ENCODE results near the gene NDST4. TPM values are rescaled to one million over a fixed set of nuclear protein-coding genes. Genes with fewer than 3 reads are reported as not detected.

Gene NDST4
- total RNA-seq, 1 donor from 2014 or later, result 0.11 TPM

DNA sequence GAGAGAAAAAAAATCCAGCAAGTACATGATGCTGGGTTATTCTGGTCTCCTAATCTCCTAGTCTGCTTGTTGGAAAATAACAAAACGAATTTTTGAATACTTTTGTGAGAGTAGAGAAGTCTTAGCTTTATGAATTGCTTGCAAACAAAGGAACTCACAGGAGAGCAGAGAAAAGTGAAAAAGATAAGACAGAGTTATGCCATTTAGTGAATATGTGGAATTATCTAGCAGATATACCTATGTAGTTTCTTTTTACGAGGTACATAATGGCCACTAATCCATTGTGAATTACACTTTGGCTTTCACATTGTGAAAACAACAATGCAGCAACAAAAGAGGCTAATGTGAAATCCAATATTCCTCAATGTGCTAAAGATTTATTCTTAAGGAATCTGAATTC is 226.7 kb downstream of the NDST4 start:
- TF ChIP-seq, protein P1, sequence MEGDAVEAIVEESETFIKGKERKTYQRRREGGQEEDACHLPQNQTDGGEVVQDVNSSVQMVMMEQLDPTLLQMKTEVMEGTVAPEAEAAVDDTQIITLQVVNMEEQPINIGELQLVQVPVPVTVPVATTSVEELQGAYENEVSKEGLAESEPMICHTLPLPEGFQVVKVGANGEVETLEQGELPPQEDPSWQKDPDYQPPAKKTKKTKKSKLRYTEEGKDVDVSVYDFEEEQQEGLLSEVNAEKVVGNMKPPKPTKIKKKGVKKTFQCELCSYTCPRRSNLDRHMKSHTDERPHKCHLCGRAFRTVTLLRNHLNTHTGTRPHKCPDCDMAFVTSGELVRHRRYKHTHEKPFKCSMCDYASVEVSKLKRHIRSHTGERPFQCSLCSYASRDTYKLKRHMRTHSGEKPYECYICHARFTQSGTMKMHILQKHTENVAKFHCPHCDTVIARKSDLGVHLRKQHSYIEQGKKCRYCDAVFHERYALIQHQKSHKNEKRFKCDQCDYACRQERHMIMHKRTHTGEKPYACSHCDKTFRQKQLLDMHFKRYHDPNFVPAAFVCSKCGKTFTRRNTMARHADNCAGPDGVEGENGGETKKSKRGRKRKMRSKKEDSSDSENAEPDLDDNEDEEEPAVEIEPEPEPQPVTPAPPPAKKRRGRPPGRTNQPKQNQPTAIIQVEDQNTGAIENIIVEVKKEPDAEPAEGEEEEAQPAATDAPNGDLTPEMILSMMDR (IDR thresholded peaks at IDR 0.05; ENCODE audit: borderline replicate concordance), result no peak
- Histone ChIP-seq H3K36me3 (no peaks in the 10 kb centered on the region), H3K9me3 (replicated peaks) (no peaks in the 10 kb centered on the region), H3K27me3 (ENCODE audit: low read depth) (no peaks in the 10 kb centered on the region), H3K4me3 (no peak overlapping the region), H3K27ac (replicated peaks) (no peak overlapping the region), H3K4me1 (no peaks in the 10 kb centered on the region)
- intact Hi-C loops (cut with micrococcal nuclease), result no loop called here
- no peak for DNase-seq

DNA sequence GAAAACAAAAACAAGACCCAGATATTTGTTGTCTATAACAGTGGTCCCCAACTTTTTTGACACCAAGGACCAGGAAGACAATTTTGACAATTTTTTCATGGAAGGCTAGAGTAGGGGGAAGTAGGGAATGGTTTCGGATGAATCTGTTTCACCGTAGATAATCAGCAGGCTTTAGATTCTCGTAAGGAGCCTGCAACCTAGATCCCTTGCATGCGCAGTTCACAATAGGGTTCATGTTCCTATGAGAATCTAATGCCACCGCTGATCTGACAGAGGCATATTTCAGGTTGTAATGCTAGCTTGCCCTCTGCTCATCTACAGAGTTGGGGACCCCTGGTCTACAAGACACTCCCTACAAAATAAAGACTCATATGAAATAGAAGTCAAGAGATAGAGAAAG is 229.8 kb downstream of the NDST4 start:
- Histone ChIP-seq H3K9me3 (replicated peaks) (no peaks in the 10 kb centered on the region), H3K27me3 (ENCODE audit: low read depth) (no peaks in the 10 kb centered on the region), H3K4me1 (no peaks in the 10 kb centered on the region), H3K27ac (replicated peaks) (no peak overlapping the region), H3K4me3 (no peak overlapping the region), H3K36me3 (no peaks in the 10 kb centered on the region)
- TF ChIP-seq, protein P1 (IDR thresholded peaks at IDR 0.05; ENCODE audit: borderline replicate concordance), result no peak
- DNase-seq, result no peak
- intact Hi-C loops (cut with micrococcal nuclease), result no loop called here

DNA sequence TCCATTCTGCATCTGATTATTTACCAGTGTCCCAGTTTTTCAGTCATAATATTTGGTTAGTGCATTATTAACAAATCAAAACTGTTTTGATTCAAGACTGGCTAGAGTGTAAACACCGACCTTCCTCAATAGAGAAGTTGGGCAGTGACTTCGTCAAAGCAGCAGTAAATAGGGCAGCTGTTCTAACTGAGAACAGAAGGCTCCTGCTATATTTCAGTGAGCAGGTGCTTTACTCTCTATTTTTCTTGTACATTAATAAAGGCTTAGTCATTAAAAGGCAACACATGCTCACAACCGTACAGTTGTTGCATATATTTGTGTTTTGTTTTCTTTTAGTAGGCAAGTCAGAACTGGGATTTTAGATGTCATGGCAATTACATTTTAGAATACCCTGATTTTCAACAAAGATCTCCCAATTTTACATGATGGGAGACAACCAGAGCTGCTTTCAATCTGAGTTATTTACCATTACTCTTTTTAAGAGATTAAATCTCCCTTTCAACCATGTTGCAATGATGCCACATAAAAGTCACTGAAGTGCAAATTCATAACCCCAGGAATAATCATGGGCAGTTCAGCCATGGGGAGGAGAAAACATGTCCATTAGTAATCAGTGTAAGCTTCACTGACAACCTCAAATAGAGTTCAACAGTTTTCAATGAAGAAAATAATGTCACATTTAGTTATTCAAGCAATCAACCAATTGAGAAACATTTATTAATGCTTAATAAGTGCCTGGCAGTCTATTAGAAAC is 233.3 kb downstream of the NDST4 start:
- Histone ChIP-seq H3K4me3 (no peak overlapping the region), H3K9me3 (replicated peaks) (no peaks in the 10 kb centered on the region), H3K27me3 (ENCODE audit: low read depth) (no peaks in the 10 kb centered on the region), H3K4me1 (no peaks in the 10 kb centered on the region), H3K36me3 (no peaks in the 10 kb centered on the region), H3K27ac (replicated peaks) (no peak overlapping the region)
- intact Hi-C loops (cut with micrococcal nuclease), result no loop called here
- TF ChIP-seq, protein P1 (IDR thresholded peaks at IDR 0.05; ENCODE audit: borderline replicate concordance), result no peak
- DNase-seq, result no peak

DNA sequence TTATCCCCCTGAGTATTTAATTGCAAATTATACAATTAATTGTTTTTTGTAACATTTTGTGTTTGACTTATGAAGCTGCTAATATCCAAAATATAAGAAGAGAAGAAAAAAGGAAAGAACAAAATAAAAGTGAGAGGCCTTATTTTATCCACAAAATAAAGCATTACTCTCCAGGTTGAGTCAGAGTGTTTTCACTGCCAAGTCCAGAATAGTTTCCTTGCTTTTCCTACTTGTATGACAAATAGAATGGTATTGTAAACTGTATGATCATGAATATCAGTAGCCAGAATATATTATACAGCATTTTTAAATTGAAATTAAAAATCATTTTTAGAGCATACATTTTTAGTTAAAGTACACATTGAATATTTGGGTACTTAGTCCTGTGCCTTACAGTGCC is 237.8 kb downstream of the NDST4 start:
- no peaks in the 10 kb centered on the region for H3K4me1 ChIP-seq
- intact Hi-C loops (cut with micrococcal nuclease), result no loop called here
- H3K27ac ChIP-seq (replicated peaks), result no peak overlapping the region
- DNase-seq, result no peak
- no peaks in the 10 kb centered on the region for H3K9me3 ChIP-seq (replicated peaks)
- H3K36me3 ChIP-seq, result no peaks in the 10 kb centered on the region
- TF ChIP-seq, protein P1 (IDR thresholded peaks at IDR 0.05; ENCODE audit: borderline replicate concordance), result no peak
- no peak overlapping the region for H3K4me3 ChIP-seq
- no peaks in the 10 kb centered on the region for H3K27me3 ChIP-seq (ENCODE audit: low read depth)

DNA sequence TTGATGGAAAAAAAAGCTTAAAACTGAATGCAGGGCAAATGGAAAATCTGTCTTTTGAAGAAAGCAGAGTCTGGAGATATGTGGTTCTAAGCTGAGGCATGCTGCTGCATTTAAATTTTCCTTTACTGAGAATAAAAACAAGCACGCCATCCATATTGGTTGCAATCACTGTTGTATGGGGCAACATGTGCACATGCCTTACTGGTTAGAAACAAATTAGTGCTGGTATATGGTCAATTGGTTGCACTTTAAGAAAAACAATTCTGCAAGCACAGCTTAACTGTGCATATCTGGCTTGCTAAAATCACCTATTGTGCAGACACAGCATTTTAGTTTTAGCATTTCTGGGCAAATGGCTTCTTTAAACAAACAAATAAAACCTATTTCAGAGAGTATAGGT is 239.1 kb downstream of the NDST4 start:
- Histone ChIP-seq H3K27me3 (ENCODE audit: low read depth) (no peaks in the 10 kb centered on the region), H3K36me3 (no peaks in the 10 kb centered on the region), H3K4me3 (no peak overlapping the region), H3K4me1 (no peaks in the 10 kb centered on the region), H3K9me3 (replicated peaks) (no peaks in the 10 kb centered on the region), H3K27ac (replicated peaks) (no peak overlapping the region)
- intact Hi-C loops (cut with micrococcal nuclease), result no loop called here
- DNase-seq, result no peak
- TF ChIP-seq, protein P1 (IDR thresholded peaks at IDR 0.05; ENCODE audit: borderline replicate concordance), result no peak
